GM21528 (cell line): Measurements from ENCODE around the gene MAGED2.
"Not testable (repeated sequence)": the region's sequence is repeated elsewhere in the genome, so short reads cannot be mapped to it uniquely, and the experiment has no call there.

Experiments
- ATAC-seq: cut with Tn5 transposase; IDR thresholded peaks from one replicate; pipeline ENCODE4 v1.9.1; 2021; ENCODE audit warnings: mild to moderate bottlenecking, moderate library complexity; ENCODE audit not compliant: unreplicated experiment, low FRiP score

Gene MAGED2

GRCh38 chrX:54807524-54808108 lies at the start of gene MAGED2:
Gene MAGED2 (plus strand): TSS chrX:54807745. CDS start chrX:54809332, 1,587 bp downstream.
- ATAC-seq: no peak

- no peak for ATAC-seq
These were observed 49.2 kb upstream of the MAGED2 start for GRCh38 chrX:54758114-54759055.

- ATAC-seq: not testable (repeated sequence)
These were observed 33.0 kb upstream of the MAGED2 start for GRCh38 chrX:54774391-54775094.

- no peak for ATAC-seq
These were observed 31.5 kb upstream of the MAGED2 start for GRCh38 chrX:54776061-54776460.

GRCh38 chrX:54776987-54777672 lies 30.4 kb upstream of the MAGED2 start:
- no peak for ATAC-seq

GRCh38 chrX:54785901-54786300 lies 21.6 kb upstream of the MAGED2 start:
- no peak for ATAC-seq

GRCh38 chrX:54786967-54787366 lies 20.6 kb upstream of the MAGED2 start:
- no peak for ATAC-seq

- no peak for ATAC-seq
These were observed 19.1 kb upstream of the MAGED2 start for GRCh38 chrX:54788446-54788845.

- not testable (repeated sequence) for ATAC-seq
These were observed 18.1 kb upstream of the MAGED2 start for GRCh38 chrX:54789405-54789804.

GRCh38 chrX:54794028-54794427 lies 13.5 kb upstream of the MAGED2 start:
- no peak for ATAC-seq

- ATAC-seq: no peak
These were observed 12.8 kb upstream of the MAGED2 start for GRCh38 chrX:54794795-54795194.

- ATAC-seq: no peak
These were observed 9.4 kb upstream of the MAGED2 start, which contains the start of gene ITIH6 for GRCh38 chrX:54798137-54798536. Gene ITIH6 (minus strand): TSS chrX:54798255. CDS start chrX:54798210, 45 bp downstream.

- no peak for ATAC-seq
These were observed 8.5 kb upstream of the MAGED2 start for GRCh38 chrX:54799046-54799445.

GRCh38 chrX:54808109-54808604 lies 612 bp downstream of the MAGED2 start:
- ATAC-seq: peak; percentile 19

- peak; percentile 91 for ATAC-seq
These were observed 1.3 kb downstream of the MAGED2 start for GRCh38 chrX:54808605-54809483.

GRCh38 chrX:54810532-54810931 lies 3.0 kb downstream of the MAGED2 start:
- no peak for ATAC-seq

GRCh38 chrX:54811301-54811885 lies 3.8 kb downstream of the MAGED2 start:
- ATAC-seq: no peak

- no peak for ATAC-seq
These were observed 4.8 kb downstream of the MAGED2 start for GRCh38 chrX:54812306-54812705.

GRCh38 chrX:54817220-54817820 lies 9.8 kb downstream of the MAGED2 start:
- no peak for ATAC-seq
